NCI-H2171 treated with DMSO at 0.1 percent for 48 hours (cell line): Measurements from ENCODE around the gene PARL.
"Not testable (repeated sequence)": the region's sequence is repeated elsewhere in the genome, so short reads cannot be mapped to it uniquely, and the experiment has no call there.

Source experiments
- DNase-seq: peaks from one replicate; lab custom pipeline; 2025; lab: John Stamatoyannopoulos, UW

PARL gene

DNA sequence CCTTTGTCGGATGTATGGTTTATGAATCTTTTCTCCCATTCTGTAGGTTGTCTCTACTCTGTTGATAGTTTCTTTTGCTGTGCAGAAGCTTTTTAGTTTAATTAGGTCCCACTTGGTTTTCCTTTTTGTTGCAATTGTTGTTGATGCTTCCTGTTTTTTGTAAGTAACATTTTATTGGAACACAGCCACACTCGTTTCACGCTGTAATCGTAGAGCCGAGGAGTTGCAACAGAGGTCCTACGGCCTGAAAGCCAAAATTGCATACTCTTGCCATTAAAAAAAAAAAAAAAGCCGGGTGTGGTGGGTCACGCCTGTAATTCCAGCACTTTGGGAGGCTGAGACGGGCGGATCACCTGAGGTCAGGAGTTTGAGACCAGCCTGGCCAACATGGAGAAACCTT is 100.2 kb downstream of the PARL start:
- DNase-seq, result not testable (repeated sequence)

DNA sequence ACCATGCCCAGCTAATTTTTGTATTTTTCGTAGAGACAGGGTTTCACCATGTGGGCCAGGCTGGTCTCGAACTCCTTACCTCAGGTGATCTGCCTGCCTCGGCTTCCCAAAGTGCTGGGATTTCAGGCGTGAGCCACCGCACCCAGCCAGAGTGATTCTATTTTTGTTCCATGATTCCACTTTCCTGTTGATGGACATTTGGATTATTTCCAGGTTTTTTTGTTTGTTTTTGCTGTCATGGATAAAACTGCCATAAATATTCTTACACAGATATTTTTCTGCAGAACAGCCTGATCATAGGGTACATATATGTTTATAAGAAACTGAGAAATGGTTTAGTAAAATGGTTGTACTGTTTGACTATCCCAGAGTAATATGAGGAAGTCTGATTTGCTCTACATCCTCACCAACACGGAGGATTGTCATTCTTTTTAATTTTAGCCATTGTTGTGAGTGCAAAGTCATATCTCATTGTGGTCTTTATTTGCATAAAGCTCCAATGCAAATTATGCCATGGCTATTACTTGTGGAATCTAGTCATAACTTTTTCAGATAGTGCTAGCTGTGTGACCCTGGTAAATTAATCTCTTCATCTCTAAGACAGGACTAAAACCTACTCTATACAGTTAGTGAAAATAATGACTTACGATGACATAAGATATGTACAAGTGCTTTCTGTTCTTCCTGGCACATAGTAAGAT is 102.0 kb downstream of the PARL start:
- DNase-seq, result no peak

GRCh38 chr3:183781246-183781645 is 103.4 kb downstream of the PARL start:
- DNase-seq, result no peak

- no peak for DNase-seq
Observed at GRCh38 chr3:183779896-183780465, 104.7 kb downstream of the PARL start.
